HUES64 (cell line): ENCODE results near the gene PLIN5.
"Not testable (repeated sequence)": the region's sequence is repeated elsewhere in the genome, so short reads cannot be mapped to it uniquely, and the experiment has no call there.

Experiments
- H3K27ac ChIP-seq: 2 replicates; pipeline ENCODE4 v1.7.0; 2013; ENCODE audit warnings: low read depth, low read length, inconsistent platforms
- H3K27me3 ChIP-seq: 2 replicates; pipeline ENCODE4 v1.6.1; 2013; ENCODE audit warnings: mild to moderate bottlenecking, low read length; ENCODE audit not compliant: insufficient read depth
- H3K36me3 ChIP-seq: 2 replicates; pipeline ENCODE4 v1.6.1; 2013; ENCODE audit warnings: mild to moderate bottlenecking, low read length; ENCODE audit not compliant: insufficient read depth
- H3K4me1 ChIP-seq: 2 replicates; pipeline ENCODE4 v1.6.1; 2013; ENCODE audit warnings: mild to moderate bottlenecking, low read length, moderate library complexity; ENCODE audit not compliant: insufficient read depth
- H3K4me3 ChIP-seq: 2 replicates; pipeline ENCODE4 v1.5.1; 2013; ENCODE audit warnings: mild to moderate bottlenecking, low read length, moderate library complexity
- H3K9ac ChIP-seq: 2 replicates; pipeline ENCODE4 v1.6.1; 2013; ENCODE audit warnings: mild to moderate bottlenecking, low read depth, low read length
- H3K9me3 ChIP-seq: 2 replicates; pipeline ENCODE4 v1.6.1; 2013; ENCODE audit warnings: low read depth, low read length; ENCODE audit not compliant: insufficient read depth
- WGBS: fragments of 150-250, 120-280 bp; methylation state at CpG from one replicate; pipeline ENCODE4 v1.1.7; 2013; ENCODE audit warnings: missing lambda C conversion rate; 5-methylcytosine and 5-hydroxymethylcytosine counted together

The PLIN5 gene

GRCh38 chr19:4527377-4527776 lies 7.6 kb downstream of the PLIN5 start:
- H3K4me3 ChIP-seq, H3K4me1 ChIP-seq, H3K9ac ChIP-seq, H3K36me3 ChIP-seq, H3K9me3 ChIP-seq, H3K27ac ChIP-seq, H3K27me3 ChIP-seq: not testable (repeated sequence)
- WGBS: 92% methylated on average over 8 of the region's 8 CpGs

- Histone ChIP-seq H3K36me3 (no peaks in the 10 kb centered on the region), H3K4me3 (no peak overlapping the region), H3K9ac (no peak overlapping the region), H3K9me3 (no peaks in the 10 kb centered on the region), H3K4me1 (no peaks in the 10 kb centered on the region), H3K27ac (no peak overlapping the region), H3K27me3 (0 out of 2 replicates have a peak, but pooled peaks cover 2% of the 10 kb centered on the region)
- 85% methylated on average over 23 of the region's 23 CpGs for WGBS
These were observed 9.4 kb downstream of the PLIN5 start for GRCh38 chr19:4525563-4526002.

- no peaks in the 10 kb centered on the region for H3K4me1 ChIP-seq
- no peak overlapping the region for H3K27ac ChIP-seq
- H3K9ac ChIP-seq: no peak overlapping the region
- H3K4me3 ChIP-seq: no peak overlapping the region
- WGBS: 75% methylated on average over 23 of the region's 23 CpGs
- H3K9me3 ChIP-seq: no peaks in the 10 kb centered on the region
- no peaks in the 10 kb centered on the region for H3K36me3 ChIP-seq
- 0 out of 2 replicates have a peak, but pooled peaks cover 4% of the 10 kb centered on the region for H3K27me3 ChIP-seq
These were observed 10.0 kb downstream of the PLIN5 start for GRCh38 chr19:4524808-4525562.

- 77% methylated on average over 53 of the region's 53 CpGs for WGBS
- no peak overlapping the region for H3K4me3 ChIP-seq
- no peaks in the 10 kb centered on the region for H3K4me1 ChIP-seq
- no peaks in the 10 kb centered on the region for H3K9me3 ChIP-seq
- no peak overlapping the region for H3K9ac ChIP-seq
- no peak overlapping the region for H3K27ac ChIP-seq
- H3K36me3 ChIP-seq: no peaks in the 10 kb centered on the region
- 0 out of 2 replicates have a peak, but pooled peaks cover 6% of the 10 kb centered on the region for H3K27me3 ChIP-seq
These were observed 11.5 kb downstream of the PLIN5 start for GRCh38 chr19:4523306-4524110.

- H3K36me3 ChIP-seq: no peaks in the 10 kb centered on the region
- no peak overlapping the region for H3K27ac ChIP-seq
- no peaks in the 10 kb centered on the region for H3K4me1 ChIP-seq
- WGBS: 93% methylated on average over 15 of the region's 15 CpGs
- no peak overlapping the region for H3K9ac ChIP-seq
- H3K27me3 ChIP-seq: 0 out of 2 replicates have a peak, but pooled peaks cover 6% of the 10 kb centered on the region
- H3K4me3 ChIP-seq: no peak overlapping the region
- no peaks in the 10 kb centered on the region for H3K9me3 ChIP-seq
These were observed 12.6 kb downstream of the PLIN5 start for GRCh38 chr19:4522291-4523002.

GRCh38 chr19:4521888-4522242 lies 13.2 kb downstream of the PLIN5 start:
- 90% methylated on average over 5 of the region's 5 CpGs for WGBS
- H3K27ac ChIP-seq: no peak overlapping the region
- H3K36me3 ChIP-seq: no peaks in the 10 kb centered on the region
- H3K9me3 ChIP-seq: no peaks in the 10 kb centered on the region
- H3K9ac ChIP-seq: no peak overlapping the region
- no peak overlapping the region for H3K4me3 ChIP-seq
- 0 out of 2 replicates have a peak, but pooled peaks cover 6% of the 10 kb centered on the region for H3K27me3 ChIP-seq
- H3K4me1 ChIP-seq: no peaks in the 10 kb centered on the region

- H3K36me3 ChIP-seq: no peaks in the 10 kb centered on the region
- H3K27me3 ChIP-seq: 0 out of 2 replicates have a peak, but pooled peaks cover 7% of the 10 kb centered on the region
- H3K27ac ChIP-seq: no peak overlapping the region
- no peaks in the 10 kb centered on the region for H3K9me3 ChIP-seq
- 88% methylated on average over 11 of the region's 11 CpGs for WGBS
- H3K4me3 ChIP-seq: no peak overlapping the region
- no peaks in the 10 kb centered on the region for H3K4me1 ChIP-seq
- H3K9ac ChIP-seq: no peak overlapping the region
These were observed 13.7 kb downstream of the PLIN5 start for GRCh38 chr19:4521170-4521887.

GRCh38 chr19:4519521-4520277 lies 15.3 kb downstream of the PLIN5 start:
- Histone ChIP-seq H3K9me3 (no peaks in the 10 kb centered on the region), H3K9ac (no peak overlapping the region), H3K27ac (no peak overlapping the region), H3K27me3 (0 out of 2 replicates have a peak, but pooled peaks cover 8% of the 10 kb centered on the region), H3K36me3 (no peaks in the 10 kb centered on the region), H3K4me3 (no peak overlapping the region), H3K4me1 (no peaks in the 10 kb centered on the region)
- 86% methylated on average over 7 of the region's 9 CpGs for WGBS

- H3K9ac ChIP-seq: no peak overlapping the region
- WGBS: 92% methylated on average over 6 of the region's 6 CpGs
- no peaks in the 10 kb centered on the region for H3K4me1 ChIP-seq
- H3K27me3 ChIP-seq: 0 out of 2 replicates have a peak, but pooled peaks cover 8% of the 10 kb centered on the region
- no peak overlapping the region for H3K27ac ChIP-seq
- H3K9me3 ChIP-seq: no peaks in the 10 kb centered on the region
- H3K4me3 ChIP-seq: no peak overlapping the region
- H3K36me3 ChIP-seq: no peaks in the 10 kb centered on the region
These were observed 15.9 kb downstream of the PLIN5 start for GRCh38 chr19:4519172-4519496.
